PFSK-1 (cell line): ENCODE measurements around the gene LRBA.

Experiments
- FOXP2 ChIP-seq: optimal IDR thresholded peaks from 2 replicates; pipeline ENCODE3; 2011; ENCODE audit warnings: borderline replicate concordance, control low read depth, inconsistent platforms; ENCODE audit not compliant: insufficient read depth; ENCODE audit errors: extremely low read length, extremely low read depth
- POLR2AphosphoS5 ChIP-seq: IDR thresholded peaks from 2 replicates; pipeline ENCODE4 v1.6.1; 2012; ENCODE audit warnings: low read depth, mild to moderate bottlenecking, control low read depth, low read length, moderate library complexity
- SIN3A ChIP-seq: IDR thresholded peaks from 2 replicates; pipeline ENCODE4 v1.6.1; 2012; ENCODE audit warnings: mild to moderate bottlenecking, low read length, moderate library complexity, borderline replicate concordance; ENCODE audit not compliant: insufficient read depth
- TAF1 ChIP-seq: IDR thresholded peaks from 2 replicates; pipeline ENCODE4 v1.6.1; 2012; ENCODE audit warnings: low read length, control low read depth, borderline replicate concordance; ENCODE audit not compliant: insufficient read depth
- TF ChIP-seq, protein P1 (sequence below), 2 experiments: IDR thresholded peaks; 2 replicates each; pipeline versions ENCODE4 v1.6.1 to v1.8.0; 2011 to 2012; ENCODE audit warnings: low read depth in 2 of 2, low read length in 2 of 2, control low read depth in 1 of 2, inconsistent platforms in 1 of 2, mild to moderate bottlenecking in 1 of 2, moderate library complexity in 1 of 2; ENCODE audit not compliant: insufficient read depth in 1 of 2

LRBA gene

GRCh38 chr4:150952167-150952845 is 62.8 kb downstream of the LRBA start:
- TF ChIP-seq TAF1 = no peak
- no peak for TF ChIP-seq SIN3A
- no peak for TF ChIP-seq FOXP2
- no peak for TF ChIP-seq POLR2AphosphoS5
- TF ChIP-seq, protein P1, sequence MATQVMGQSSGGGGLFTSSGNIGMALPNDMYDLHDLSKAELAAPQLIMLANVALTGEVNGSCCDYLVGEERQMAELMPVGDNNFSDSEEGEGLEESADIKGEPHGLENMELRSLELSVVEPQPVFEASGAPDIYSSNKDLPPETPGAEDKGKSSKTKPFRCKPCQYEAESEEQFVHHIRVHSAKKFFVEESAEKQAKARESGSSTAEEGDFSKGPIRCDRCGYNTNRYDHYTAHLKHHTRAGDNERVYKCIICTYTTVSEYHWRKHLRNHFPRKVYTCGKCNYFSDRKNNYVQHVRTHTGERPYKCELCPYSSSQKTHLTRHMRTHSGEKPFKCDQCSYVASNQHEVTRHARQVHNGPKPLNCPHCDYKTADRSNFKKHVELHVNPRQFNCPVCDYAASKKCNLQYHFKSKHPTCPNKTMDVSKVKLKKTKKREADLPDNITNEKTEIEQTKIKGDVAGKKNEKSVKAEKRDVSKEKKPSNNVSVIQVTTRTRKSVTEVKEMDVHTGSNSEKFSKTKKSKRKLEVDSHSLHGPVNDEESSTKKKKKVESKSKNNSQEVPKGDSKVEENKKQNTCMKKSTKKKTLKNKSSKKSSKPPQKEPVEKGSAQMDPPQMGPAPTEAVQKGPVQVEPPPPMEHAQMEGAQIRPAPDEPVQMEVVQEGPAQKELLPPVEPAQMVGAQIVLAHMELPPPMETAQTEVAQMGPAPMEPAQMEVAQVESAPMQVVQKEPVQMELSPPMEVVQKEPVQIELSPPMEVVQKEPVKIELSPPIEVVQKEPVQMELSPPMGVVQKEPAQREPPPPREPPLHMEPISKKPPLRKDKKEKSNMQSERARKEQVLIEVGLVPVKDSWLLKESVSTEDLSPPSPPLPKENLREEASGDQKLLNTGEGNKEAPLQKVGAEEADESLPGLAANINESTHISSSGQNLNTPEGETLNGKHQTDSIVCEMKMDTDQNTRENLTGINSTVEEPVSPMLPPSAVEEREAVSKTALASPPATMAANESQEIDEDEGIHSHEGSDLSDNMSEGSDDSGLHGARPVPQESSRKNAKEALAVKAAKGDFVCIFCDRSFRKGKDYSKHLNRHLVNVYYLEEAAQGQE (IDR thresholded peaks at IDR 0.05; ENCODE audit: insufficient read depth in 1 of 2, low read depth in 2 of 2, low read length in 2 of 2) = no peak

- TF ChIP-seq SIN3A (no peak), TAF1 (no peak)
- TF ChIP-seq, protein P1 (IDR thresholded peaks at IDR 0.05; ENCODE audit: insufficient read depth in 1 of 2, low read depth in 2 of 2, low read length in 2 of 2) = no peak
These were observed 64.3 kb downstream of the LRBA start for GRCh38 chr4:150950657-150951288.

- TF ChIP-seq POLR2AphosphoS5 = no peak
- no peak for TF ChIP-seq TAF1
- no peak for TF ChIP-seq SIN3A
- TF ChIP-seq, protein P1 (IDR thresholded peaks at IDR 0.05; ENCODE audit: insufficient read depth in 1 of 2, low read depth in 2 of 2, low read length in 2 of 2) = no peak
- no peak for TF ChIP-seq FOXP2
These were observed 65.1 kb downstream of the LRBA start for GRCh38 chr4:150949943-150950342.

- TF ChIP-seq POLR2AphosphoS5 = no peak
- no peak for TF ChIP-seq FOXP2
- TF ChIP-seq, protein P1 (IDR thresholded peaks at IDR 0.05; ENCODE audit: insufficient read depth in 1 of 2, low read depth in 2 of 2, low read length in 2 of 2) = no peak
- no peak for TF ChIP-seq SIN3A
- TF ChIP-seq TAF1 = no peak
These were observed 65.7 kb downstream of the LRBA start for GRCh38 chr4:150949342-150949741.

DNA sequence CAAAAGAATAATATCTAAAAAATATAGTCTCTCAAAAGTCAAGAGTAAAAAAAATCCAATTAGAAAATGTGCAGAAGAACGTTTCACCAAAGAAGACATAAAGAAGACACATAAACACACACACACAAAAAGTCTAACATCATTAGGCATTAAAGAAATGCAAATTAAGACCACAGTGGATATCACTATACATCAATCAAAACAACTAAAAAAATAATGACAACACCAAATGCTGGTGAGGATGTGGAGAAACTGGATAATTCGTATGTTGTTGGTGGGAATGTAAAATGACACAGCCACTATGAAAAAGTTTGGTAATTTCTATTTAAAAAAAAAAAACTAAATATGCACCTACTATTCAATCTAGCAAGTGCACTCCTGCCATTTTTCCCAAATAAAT is 66.4 kb downstream of the LRBA start:
- TF ChIP-seq, protein P1 (IDR thresholded peaks at IDR 0.05; ENCODE audit: insufficient read depth in 1 of 2, low read depth in 2 of 2, low read length in 2 of 2) = no peak
- TF ChIP-seq FOXP2 = no peak
- no peak for TF ChIP-seq POLR2AphosphoS5
- no peak for TF ChIP-seq TAF1
- TF ChIP-seq SIN3A = no peak
